Putamen (tissue), 1 donor: Measurements from ENCODE around the gene REC8.

ENCODE experiments used
- DNase-seq: peaks from one replicate; pipeline ENCODE4 v3.0.0-alpha.2; 2016; ENCODE audit warnings: low spot score

The REC8 gene

GRCh38 chr14:24171422-24172260 lies at the start of gene REC8:
TSS of gene REC8 (plus strand) at chr14:24172080. CDS start at chr14:24172553, 473 bp downstream.
- DNase-seq, result peak; percentile 94

GRCh38 chr14:24122416-24122815 lies 49.5 kb upstream of the REC8 start:
- no peak for DNase-seq

DNA sequence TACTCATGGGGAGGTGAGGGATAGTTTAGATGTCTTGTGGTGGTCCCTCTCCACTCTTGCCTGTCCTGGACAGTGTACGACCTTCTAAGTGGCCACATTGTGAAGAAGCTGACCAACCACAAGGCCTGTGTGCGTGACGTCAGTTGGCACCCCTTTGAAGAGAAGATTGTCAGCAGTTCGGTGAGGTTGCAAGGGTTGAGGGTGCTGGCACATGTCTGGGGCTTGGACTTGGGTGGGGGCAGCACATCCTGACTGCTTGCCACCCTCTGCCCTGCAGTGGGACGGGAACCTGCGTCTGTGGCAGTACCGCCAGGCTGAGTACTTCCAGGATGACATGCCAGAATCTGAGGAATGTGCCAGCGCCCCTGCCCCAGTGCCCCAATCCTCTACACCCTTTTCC lies 49.0 kb upstream of the REC8 start:
- DNase-seq, result no peak

DNA sequence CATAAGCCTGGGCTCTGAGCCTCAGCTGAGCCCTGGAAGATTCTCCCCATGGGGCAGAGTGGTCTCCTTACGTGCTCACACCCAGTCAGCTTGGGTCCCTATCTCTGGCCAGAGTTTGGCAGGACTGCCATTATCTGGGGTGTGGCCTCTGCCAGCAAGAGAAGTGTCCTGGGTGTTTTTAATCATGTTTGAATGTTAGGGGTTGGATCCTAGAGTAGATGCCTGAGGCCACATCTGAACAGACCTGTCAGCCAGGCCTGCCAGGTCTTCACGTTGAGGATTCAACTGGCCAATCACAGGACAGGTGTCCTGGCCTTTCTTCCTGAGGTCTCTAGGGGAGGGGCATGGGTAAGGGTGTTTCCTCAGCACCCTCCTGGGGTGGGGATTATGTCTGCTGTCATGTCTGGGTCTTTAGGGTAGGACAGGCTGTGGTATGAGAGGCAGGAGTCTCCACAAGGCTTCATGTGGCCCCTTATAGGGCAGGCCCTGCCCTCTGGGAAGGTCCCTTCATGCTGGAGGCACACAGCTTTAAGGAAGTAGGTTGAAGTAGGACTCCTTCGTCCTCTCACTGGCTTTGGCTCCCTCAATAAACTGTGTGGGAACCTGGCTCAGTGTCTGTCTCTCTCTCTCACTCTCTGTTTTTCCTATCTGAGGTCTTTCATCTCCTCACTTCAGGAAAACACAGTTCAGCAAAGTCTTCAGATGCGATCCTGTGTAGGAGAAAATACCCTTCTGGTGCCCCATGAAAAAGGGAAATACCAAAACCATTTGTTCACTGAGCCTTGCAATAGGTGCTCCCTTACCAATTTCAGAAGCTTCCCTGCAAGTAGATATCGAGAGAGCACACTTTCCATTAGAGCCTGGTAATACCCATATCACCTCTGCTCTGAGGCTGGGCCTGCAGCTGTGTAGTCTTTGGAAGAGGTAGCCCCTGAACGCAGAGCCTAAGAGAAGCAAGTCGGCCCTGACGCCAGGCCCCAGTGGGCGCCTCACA lies 48.2 kb upstream of the REC8 start:
- DNase-seq, result no peak

GRCh38 chr14:24126939-24127338 lies 44.9 kb upstream of the REC8 start:
- DNase-seq, result no peak

GRCh38 chr14:24127673-24128072 lies 44.2 kb upstream of the REC8 start:
- no peak for DNase-seq

DNA sequence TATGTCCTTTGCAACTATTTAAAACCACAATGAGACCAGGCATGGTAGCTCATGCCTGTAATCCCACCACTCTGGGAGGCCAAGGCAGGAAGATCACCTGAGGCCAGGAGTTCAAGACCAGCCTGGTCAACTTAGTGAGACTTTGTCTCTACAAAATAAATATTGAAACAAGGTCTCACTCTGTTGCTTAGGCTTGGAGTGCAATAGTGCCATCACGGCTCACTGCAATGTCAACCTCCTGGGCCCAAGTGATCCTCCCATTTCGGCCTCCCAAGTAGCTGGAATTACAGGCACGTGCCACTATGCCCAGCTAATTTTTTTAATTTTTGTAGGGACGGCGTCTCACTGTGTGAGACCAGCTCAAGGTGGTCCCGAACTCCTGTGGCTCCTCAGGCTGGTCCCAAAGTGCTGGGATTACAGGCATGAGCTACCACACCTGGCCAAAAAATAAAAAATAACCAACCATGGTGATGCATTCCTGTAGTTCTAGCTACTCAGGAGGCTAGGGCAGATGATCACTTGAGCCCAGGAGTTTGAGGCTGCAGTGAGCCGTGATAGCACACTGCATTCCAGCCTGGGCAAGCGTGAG lies 42.4 kb upstream of the REC8 start:
- no peak for DNase-seq

GRCh38 chr14:24130380-24130716 lies 41.5 kb upstream of the REC8 start, which contains the start of gene FITM1:
TSS of gene FITM1 (plus strand) at chr14:24130659. CDS start at chr14:24131564, 905 bp downstream.
- no peak for DNase-seq

DNA sequence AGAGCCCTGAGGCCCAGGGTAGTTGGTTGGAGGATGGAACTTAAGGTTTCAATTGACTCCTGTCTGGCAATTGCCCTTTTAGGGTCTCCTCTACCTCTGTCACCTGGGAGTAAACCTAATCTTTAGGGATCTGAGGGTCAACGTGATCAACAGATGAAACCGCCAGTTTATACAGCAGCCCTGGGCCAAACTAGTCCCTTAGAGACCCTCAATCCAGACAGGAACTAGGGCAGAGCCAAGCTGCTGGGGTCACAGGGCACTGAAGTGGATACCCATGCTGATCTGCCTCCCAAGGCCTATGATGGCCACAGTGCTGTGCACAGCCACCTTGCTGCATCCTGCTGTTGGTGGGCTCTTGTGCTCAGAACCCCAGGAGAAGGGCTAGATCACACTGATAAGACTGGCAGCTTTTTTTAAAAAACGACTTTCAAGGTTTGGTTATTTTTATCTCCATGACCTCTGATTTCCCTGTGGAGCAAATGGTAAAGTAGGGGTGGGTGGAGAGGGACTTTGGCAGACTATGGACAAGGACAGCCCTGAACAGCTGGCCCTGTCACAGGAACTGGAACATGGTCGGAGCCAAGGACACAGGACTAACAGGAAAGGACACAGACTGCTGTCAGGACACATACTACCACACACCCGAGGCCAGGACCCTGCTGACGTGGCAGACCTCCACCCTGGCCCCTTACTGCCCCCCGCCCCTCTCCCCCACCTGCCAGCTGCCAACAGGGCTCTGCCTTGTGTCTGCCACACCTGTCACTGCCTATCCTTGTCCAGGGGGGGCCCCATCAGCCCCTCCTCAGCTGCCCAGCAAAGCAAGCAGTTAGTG lies 40.9 kb upstream of the REC8 start:
- DNase-seq, result no peak

GRCh38 chr14:24131549-24131966 lies 40.3 kb upstream of the REC8 start:
- DNase-seq, result no peak

DNA sequence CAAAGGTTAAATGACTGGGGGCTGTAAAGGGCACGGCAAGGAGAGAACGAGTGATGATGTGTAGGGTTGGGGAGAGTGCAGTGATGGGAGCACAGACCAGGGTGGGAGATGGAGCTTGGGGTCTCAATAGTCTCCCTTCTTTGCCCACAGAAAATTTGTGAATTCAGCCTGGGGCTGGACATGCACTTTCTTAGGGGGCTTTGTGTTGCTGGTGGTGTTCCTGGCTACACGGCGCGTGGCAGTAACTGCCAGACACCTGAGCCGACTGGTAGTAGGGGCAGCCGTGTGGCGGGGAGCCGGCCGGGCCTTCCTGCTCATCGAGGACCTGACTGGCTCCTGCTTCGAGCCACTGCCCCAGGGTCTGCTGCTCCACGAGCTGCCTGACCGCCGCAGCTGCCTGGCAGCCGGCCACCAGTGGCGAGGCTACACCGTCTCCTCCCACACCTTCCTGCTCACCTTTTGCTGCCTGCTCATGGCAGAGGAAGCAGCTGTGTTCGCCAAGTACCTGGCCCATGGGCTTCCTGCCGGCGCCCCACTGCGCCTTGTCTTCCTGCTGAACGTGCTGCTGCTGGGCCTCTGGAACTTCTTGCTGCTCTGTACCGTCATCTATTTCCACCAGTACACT lies 39.7 kb upstream of the REC8 start:
- DNase-seq, result no peak

DNA sequence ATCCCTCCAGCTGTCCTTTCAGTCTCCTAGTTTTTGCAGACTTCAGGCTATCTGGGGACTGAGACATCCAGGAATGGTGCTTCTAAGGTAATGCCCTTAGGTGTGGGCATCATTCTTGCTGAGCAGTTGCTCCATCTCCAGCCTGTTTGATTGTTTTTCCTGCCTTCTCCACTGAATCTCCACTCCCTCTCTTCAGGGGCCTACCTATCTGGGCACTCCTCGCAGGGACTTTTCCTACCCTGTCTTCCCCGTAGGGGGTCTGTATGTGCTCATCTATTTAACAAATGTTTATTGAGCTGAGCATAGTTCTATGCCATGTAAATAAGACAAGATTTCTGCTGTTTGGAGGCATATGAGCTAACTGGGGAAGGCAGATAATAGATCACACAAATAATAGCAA lies 38.9 kb upstream of the REC8 start:
- DNase-seq, result no peak

DNA sequence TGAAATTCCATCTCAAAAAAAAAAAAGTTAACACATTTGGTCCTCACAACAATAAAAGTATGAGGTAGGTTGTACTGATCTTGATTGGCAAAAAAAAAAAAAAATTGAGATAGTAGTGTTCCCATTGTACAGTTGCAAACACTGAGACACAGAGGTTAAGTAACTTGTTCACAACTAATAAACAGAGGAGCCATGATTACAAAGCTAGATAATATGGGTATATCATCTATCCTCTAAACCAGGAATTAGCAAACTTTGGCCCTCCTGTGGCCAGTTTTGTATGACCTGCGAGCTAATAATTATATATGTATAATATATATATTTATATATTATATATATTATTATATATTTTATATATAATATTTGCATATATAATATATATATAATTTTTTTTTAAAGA lies 38.1 kb upstream of the REC8 start:
- DNase-seq, result no peak

- no peak for DNase-seq
Measured at GRCh38 chr14:24135584-24135833, 36.4 kb upstream of the REC8 start.

- peak; percentile 91 for DNase-seq
Measured at GRCh38 chr14:24135834-24136683, 35.8 kb upstream of the REC8 start, which contains the start of gene PSME1. TSS of gene PSME1 (plus strand) at chr14:24136194. CDS start at chr14:24136263, 69 bp downstream.

GRCh38 chr14:24136684-24137528 lies 35.0 kb upstream of the REC8 start:
- DNase-seq, result no peak

GRCh38 chr14:24137529-24138395 lies 34.1 kb upstream of the REC8 start:
- no peak for DNase-seq
